ENCODE data around the gene INSR. TPM values are rescaled to one million over a fixed set of nuclear protein-coding genes. Genes with fewer than 3 reads are reported as not detected.
"Not testable (repeated sequence)": the region's sequence is repeated elsewhere in the genome, so short reads cannot be mapped to it uniquely, and the experiment has no call there.

Gene INSR
- total RNA-seq, 1 donor from 2014 or later = 73.5 TPM

DNA sequence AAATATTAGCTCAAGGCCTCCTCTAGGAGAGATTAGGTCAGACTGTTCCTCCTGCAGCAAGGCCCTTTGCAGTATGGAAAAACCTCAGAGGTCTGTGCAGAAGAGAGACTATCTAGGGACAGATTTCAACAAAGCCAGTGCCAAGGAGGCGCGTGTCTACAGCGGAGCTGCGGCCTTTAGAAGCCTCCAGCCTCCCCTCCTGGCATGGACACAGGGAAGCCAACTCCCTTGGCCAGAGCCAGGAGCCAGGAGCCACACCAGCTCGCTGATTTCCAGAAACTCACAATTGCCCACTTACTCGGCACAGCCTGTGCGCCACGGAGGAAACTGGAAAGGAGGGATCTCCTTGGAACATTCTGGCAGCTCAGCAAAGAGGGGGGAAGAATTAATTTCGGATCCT, 63.4 kb downstream of the INSR start:
- intact Hi-C loops (cut with DNase I) = no loop called here
- ATAC-seq (peak; percentile 85), DNase-seq (ENCODE audit: missing footprints) (peak; percentile 79)

DNA sequence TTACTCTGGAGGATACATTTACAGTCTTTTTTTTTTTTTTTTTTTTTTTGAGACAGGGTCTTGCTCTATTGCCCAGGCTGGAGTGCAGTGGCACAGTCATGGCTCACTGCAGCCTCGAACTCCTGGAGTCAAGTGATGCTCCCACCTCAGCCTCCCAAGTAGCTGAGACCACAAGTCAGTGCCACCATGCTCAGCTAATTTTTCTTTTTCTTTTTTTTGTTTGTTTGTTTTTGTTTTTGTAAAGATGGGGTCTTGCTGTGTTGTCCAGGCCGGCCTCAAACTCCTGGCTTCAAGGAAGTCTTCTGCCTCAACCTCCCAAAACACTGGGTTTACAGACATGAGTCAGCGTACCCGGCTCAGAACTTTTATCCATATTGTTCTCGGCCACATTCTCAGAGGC, 64.5 kb downstream of the INSR start:
- ATAC-seq = no peak
- intact Hi-C loops (cut with DNase I) = no loop called here
- no peak for DNase-seq (ENCODE audit: missing footprints)

DNA sequence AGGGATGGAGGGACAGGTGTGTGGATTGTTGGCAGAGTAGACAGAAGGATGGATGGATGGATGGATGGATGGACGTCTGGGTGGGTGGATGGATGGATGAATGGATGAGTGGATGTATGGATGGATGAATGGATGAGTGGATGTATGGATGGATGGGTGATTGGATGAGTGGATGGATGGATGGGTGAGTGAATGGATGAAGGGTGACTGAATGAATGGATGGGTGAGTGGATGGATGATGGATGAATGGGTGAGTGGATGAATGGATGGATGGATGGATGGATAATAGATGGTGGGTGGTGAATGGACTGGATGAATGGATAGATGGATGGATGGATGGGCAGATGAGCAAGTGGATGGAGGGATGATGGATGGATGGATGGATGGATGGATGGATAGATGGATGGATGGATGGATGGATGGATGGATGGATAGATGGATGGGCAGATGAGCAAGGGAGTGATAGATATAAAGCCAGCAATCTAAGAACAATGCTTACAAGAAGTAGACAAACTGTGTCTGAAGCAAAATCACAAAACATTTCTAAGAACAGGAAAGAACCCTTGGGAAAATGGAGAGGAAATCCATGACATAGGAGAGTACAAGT, 65.2 kb downstream of the INSR start:
- DNase-seq (ENCODE audit: missing footprints) = no peak
- intact Hi-C loops (cut with DNase I) = no loop called here
- ATAC-seq = no peak

DNA sequence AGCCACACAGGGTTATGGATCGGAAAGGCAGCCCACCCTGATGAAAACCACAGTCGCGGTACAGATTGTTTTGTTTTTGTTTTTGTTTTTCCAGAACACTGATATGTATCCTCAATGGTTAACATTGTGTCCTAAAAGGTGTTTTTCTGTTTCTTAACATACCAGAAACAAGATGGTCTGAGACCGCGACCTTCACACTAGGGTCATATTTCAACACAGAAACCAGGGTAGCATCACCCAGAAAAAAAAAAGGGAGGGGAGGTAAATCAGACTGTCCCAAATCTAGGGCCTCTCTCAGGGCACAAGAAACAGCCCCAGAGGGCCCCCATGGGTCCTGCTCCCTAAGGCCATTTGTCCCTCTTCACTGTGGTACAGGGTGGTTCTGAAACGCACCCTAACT, 66.5 kb downstream of the INSR start:
- no peak for ATAC-seq
- intact Hi-C loops (cut with DNase I) = no loop called here
- DNase-seq (ENCODE audit: missing footprints) = no peak

DNA sequence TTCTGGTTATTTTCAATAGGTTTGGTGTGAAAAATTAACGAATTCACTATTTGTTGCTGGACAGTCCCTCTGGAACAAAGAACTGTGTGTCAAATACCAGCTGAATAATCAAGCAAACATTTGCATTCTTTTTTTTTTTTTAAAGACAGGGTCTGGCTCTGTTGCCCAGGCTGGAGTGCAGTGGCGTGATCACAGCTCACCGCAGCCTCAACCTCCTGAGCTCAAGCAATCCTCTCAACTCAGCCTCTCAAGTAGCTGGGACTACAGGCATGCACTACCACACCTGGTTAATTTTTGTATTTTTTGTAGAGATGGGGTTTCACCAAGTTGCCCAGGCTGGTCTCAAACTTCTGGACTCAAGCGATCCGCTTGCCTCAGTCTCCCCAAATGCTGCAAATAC, 67.1 kb downstream of the INSR start:
- intact Hi-C loops (cut with DNase I); ATAC-seq; DNase-seq (ENCODE audit: missing footprints): not testable (repeated sequence)

DNA sequence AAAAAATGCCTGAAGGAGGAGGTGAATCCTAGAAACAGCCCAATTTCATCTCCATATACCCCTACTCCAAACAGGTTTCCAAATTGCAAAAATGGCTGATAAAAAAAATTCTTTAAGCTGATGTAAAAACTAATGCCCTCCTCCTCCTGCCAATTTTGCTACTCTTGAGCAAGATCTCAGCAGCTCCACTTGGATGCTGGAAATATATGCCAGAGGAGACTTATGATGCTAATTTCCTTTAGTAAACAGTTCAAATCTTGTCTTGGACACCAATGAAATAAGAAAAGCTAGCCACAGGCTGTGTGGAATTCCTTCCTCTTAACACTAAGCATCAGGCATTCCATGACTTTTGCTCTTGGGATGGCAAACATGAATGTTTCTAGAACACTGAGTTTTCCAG, 67.5 kb downstream of the INSR start:
- DNase-seq (ENCODE audit: missing footprints) (no peak), ATAC-seq (no peak)
- intact Hi-C loops (cut with DNase I) = no loop called here

DNA sequence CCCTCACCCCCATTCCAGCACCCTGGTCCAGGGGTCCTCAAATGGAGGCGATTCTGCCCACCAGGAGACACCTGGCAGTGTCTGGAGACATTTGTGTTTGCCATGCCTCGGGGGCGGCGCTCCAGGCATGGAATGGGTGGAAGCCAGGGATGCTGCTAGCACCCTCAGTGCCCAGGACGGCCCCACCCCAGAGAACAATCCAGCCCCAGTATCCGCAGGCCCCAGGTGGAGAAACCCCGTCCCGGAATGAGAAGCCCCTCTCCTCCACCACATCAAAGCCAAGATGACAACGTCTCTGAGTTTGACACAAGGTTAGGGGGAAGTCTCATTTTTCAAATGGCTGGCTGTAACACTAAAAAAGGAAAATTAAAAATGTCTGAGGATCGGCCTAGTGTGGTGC, 68.5 kb downstream of the INSR start:
- intact Hi-C loops (cut with DNase I) = no loop called here
- DNase-seq (ENCODE audit: missing footprints) = no peak
- ATAC-seq = no peak

DNA sequence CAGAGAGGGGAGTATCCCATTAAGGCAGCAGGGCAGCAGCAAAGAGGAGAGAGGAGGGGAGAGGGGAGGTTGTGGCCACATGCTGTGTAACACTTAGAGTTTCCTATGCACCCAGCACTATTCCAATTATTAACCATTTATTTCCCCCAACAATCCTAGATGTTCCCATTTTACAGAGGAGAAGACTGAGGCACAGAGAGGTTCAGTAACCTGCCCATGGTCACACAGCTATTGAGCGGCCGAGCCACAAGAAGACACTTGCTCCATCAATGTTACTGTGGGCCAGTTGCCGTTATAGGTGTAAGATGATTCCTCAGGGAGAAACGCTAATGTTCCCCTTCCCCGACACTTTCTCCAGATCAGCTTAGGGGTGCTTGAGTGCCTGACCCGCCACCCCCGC, 69.2 kb downstream of the INSR start:
- no peak for ATAC-seq
- DNase-seq (ENCODE audit: missing footprints) = no peak
- intact Hi-C loops (cut with DNase I) = no loop called here

DNA sequence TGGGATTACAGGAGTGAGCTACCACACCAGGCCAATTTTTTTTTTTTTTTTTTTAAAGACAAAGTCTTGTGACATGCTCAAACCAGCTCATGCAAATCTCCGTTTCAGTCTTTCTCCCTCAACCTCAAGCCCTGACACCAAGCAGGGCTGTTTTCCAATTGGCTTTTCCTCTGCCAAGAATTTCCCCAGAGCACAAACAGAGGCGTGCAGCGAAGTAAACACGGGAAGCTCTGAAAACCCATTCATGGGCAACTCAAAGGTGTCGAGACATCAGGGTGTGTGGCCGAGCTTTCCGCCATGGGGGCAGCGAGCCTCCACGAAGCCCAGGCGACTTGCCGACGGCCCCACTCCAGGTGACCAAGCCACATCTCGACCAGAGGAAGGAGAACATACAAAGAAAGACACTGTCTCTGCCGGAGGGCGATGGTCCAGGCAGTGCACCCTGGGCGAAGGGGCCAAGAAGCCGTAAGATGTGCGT, 70.0 kb downstream of the INSR start:
- no peak for DNase-seq (ENCODE audit: missing footprints)
- intact Hi-C loops (cut with DNase I) = no loop called here
- ATAC-seq = peak; percentile 59

DNA sequence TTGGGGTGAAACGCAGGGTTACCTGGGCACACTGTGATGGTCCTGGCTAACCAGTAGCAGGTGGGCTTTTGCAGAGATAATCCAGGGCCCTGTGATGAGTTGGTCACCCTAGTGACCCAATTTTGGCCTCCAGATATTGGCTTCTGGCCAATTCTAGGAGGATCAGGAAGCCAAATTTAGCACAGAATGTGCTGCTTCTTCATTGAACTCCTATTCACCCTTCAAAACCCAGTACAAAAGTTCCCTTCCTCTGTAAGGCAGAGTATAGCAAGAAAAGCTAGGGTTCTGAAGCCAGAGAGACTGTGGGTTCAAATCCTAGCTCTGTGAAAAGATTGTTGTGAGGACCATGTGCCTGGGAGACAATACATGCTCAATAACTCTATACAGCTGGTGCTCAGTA, 70.8 kb downstream of the INSR start:
- no peak for ATAC-seq
- intact Hi-C loops (cut with DNase I) = no loop called here
- no peak for DNase-seq (ENCODE audit: missing footprints)

DNA sequence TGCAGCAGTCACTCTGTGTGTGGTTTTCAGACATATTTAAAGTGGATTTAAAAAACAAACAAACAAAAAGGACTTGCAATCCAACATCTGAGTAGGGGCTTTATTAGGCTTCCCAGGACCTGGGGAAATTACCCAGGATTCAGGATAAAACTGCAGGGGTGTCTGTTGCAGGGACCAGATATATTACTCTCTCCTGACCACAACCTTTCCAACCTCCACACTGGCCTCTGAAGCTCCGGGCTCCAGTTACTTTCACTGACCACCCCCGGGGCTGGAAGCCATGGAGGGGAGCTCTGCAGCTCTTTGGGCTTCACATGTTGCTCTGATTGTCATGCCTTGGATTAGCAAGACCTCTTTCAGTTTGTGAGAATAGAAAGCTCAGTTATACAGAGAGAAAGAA, 75.2 kb downstream of the INSR start:
- DNase-seq (ENCODE audit: missing footprints) (no peak), ATAC-seq (no peak)
- intact Hi-C loops (cut with DNase I) = no loop called here

DNA sequence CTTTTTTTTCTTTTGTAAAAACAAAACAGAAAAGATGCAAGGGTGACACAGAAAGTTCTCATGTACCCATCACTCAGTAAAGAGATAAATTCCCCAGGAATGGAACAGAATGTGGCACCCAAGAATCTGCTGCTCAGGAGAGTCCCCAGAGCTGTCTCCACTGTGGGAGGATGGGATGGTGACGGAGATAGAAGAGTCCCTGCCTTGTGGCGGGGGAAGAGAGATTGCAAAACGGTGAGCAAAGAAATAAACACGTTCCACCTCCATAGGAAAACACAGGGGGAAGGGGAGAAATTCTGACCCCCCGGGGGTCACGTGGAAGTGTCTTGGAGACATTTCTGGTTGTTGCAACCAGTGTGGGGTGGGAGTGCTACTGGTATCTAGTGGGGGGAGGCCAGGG, 76.4 kb downstream of the INSR start:
- no peak for DNase-seq (ENCODE audit: missing footprints)
- intact Hi-C loops (cut with DNase I) = no loop called here
- ATAC-seq = no peak

DNA sequence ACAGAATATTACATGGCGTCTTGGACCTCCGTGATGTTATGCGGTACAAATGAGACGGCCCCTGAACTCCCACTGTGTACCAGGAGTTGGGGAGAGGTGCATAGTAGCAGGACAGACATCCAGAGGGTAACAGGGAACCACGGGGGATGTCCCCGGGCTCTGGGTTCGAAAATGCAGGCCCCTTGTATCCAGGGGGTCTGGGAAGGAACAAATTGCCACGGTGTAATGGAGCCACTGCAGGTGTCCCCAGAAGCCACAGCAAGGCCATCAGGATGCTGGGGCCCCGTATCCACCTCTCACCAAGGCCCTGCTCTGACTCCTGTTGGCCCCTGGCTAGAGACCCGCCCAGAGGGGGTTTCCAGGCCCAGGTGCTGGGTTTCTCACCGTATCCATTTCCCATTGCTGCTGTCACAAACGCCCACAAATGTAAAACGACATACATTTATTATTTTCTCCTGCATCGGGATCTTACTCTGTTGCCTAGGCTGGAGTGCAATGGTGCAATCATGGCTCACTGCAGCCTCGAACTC, 77.8 kb downstream of the INSR start:
- DNase-seq (ENCODE audit: missing footprints) = no peak
- no peak for ATAC-seq
- intact Hi-C loops (cut with DNase I) = no loop called here

DNA sequence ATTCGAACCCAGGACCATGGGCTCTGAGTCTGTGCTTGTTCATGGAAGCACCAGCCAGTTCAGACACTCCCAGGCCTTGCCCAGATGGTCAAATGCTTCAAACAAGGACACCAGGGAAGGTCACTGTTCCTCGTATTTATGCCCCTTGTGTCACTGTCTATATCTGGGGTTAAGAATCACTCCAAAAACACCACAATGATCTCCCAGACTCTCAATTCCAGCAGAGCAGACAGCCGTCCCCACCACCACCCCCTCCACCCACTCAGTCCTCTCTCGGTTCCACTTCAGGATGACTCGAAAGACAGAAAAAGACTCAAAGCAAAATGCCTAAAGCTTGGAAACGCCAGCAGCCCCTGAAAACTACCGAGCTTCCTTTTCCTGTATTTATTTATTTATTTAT, 79.0 kb downstream of the INSR start:
- DNase-seq (ENCODE audit: missing footprints) = no peak
- no peak for ATAC-seq
- intact Hi-C loops (cut with DNase I) = no loop called here

DNA sequence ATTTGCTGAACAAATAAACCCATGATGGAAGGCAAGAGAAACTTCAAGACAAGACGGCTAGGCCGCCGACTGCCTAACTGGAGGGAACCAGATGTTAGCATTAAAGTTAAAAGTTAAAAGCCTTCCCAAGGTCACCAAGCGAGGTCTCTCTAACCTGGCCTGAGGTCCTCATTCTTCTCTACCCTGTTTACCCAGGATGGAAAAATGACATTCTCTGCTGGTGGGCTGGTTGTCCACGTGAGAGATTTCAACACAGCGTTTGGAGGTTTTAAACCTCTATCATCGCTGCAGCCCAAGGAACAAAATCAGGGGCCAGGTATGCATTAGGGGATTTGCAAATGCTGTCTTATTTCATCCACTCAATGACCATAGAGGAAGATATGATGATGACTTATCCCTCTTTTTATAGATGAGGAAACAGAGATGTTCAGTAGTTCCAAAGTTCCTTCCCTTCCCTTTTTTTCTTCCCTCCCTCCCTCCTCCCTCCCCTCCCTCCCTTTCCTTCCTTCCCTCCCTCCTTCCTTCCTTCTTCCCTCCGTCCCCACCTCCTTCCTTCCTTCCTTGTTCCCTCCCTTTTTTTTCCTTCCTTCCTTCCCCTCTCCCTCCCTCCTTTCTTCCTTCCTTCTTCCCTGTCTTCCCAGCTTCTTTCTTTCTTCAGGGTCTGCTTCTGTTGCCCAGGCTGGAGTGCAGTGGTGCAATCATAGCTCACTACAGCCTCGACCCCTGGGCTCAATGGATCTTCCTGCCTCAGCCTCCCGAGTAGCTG, 79.7 kb downstream of the INSR start:
- intact Hi-C loops (cut with DNase I) = no loop called here
- DNase-seq (ENCODE audit: missing footprints) = no peak
- ATAC-seq = no peak

DNA sequence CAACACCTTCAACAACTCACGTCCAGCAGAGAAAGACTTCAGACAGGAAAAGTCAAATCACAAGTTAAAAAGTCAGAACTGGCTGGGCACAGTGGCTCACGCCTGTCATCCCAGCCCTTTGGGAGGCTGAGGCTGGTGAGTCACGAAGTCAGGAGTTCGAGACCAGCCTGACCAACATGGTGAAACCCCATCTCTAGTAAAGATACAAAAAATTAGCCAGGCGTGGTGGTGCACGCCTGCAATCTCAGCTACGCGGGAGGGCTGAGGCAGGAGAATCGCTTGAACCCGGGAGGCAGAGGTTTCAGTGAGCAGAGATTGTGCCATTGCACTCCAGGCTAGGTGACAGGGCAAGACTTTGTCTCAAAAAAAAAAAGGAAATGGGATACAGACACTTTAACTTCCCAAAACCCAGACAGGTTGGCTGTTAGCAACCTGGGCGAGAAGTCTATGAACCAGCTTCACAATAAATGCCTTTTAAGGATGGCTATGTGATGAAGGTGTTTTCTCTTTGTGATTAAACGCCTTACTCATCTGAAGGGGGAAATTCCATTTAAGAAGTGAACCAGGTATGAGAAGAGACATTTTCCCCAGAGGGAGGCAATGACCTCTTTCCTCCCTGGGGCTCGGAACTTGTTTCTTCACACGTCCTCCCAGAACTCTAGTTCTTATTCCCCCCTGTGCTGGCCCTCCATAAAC, 80.4 kb downstream of the INSR start:
- intact Hi-C loops (cut with DNase I) = no loop called here
- ATAC-seq (no peak), DNase-seq (ENCODE audit: missing footprints) (no peak)

DNA sequence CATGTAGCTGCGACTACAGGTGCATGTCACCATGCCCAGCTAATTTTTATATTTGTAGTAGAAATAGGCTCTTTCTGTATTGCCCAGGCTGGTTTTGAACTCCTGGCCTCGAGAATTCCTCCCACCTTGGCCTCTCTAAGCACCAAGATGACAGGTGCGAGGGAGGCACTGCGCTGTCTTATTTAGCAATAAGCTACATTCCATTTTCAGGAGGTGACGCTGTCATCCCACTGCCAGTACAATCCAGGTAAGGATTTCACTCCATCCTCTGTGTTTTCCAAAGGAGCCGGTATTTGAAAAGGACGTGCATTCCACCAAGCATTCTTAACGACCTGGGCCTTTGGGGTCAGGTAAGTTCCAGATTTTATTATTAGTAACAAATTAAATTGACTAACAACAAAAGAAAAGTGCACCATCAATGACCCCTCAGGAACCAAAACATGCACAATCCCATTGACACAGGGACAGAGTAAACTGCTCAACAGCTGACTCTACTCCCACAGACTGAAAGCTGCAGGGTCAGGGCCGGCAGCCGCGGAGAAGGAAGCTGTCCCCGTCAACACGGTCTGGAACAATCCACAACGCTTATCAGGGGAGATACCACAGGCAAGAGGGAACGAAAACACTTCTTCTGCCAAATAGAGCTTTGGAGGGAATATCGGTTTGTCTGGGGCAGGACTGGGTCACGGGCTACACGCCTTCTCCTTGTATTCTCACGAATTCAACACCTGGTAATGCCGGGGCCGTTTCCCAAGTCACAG, 82.8 kb downstream of the INSR start:
- intact Hi-C loops (cut with DNase I) = no loop called here
- DNase-seq (ENCODE audit: missing footprints) (peak; percentile 76), ATAC-seq (peak; percentile 93)

DNA sequence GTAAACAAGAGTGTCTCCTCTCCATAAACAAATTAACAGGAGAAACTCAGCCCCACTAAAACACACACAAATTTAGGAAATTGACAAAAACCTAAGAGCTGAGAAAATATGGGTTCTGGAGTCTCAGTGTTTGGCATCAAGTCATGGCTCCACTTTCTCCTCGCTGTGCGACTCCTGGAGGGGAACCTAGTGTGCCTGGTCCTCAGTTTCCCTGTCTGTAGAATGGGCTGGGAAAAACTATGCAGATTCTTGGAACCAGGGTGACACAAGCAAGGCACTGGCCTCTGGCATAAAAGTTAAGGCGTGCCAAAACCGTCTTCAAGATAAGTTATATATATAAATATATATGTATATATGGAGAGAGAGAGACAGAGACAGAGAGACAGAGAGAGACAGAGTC, 83.9 kb downstream of the INSR start:
- no peak for DNase-seq (ENCODE audit: missing footprints)
- ATAC-seq = no peak
- intact Hi-C loops (cut with DNase I) = no loop called here
